GM23338 (cell line): Measurements from ENCODE around the gene BPIFB1. TPM values are rescaled to one million over a fixed set of nuclear protein-coding genes. Genes with fewer than 3 reads are reported as not detected.

Experiments used
- ATAC-seq: fragments of 200-7000 bp; cut with Tn5 transposase; 3 replicates; pipeline ENCODE4 v1.9.1; 2020
- DNase-seq: peaks from one replicate; pipeline ENCODE4 v3.0.0-alpha.2; 2015; ENCODE audit warnings: low spot score
- H2AFZ ChIP-seq: fragments of 200-600 bp; sonication (generic); 2 replicates; pipeline ENCODE4 v1.8.0; 2016; ENCODE audit warnings: antibody characterized with exemption, mild to moderate bottlenecking, moderate library complexity
- H3F3A ChIP-seq: fragments of 200-600 bp; sonication (generic); replicated peaks from 2 replicates; pipeline ENCODE4 v1.8.0; 2017; ENCODE audit warnings: antibody characterized with exemption, mixed run types, low read depth
- H3K27ac ChIP-seq: fragments of 200-600 bp; sonication (generic); 2 replicates; pipeline ENCODE4 v1.6.1; 2016; ENCODE audit warnings: low read depth
- H3K27me3 ChIP-seq: fragments of 200-600 bp; sonication (generic); 2 replicates; pipeline ENCODE4 v1.8.0; 2016; ENCODE audit warnings: mild to moderate bottlenecking, mixed run types, moderate library complexity; ENCODE audit not compliant: insufficient read depth
- H3K36me3 ChIP-seq: fragments of 200-600 bp; sonication (generic); 2 replicates; pipeline ENCODE4 v1.8.0; 2016; ENCODE audit warnings: mild to moderate bottlenecking; ENCODE audit not compliant: insufficient read depth
- H3K4me1 ChIP-seq: fragments of 200-600 bp; sonication (generic); 2 replicates; pipeline ENCODE4 v1.8.0; 2016; ENCODE audit warnings: mild to moderate bottlenecking, moderate library complexity; ENCODE audit not compliant: insufficient read depth
- H3K4me2 ChIP-seq: fragments of 200-600 bp; sonication (generic); 2 replicates; pipeline ENCODE4 v1.7.1; 2017; ENCODE audit warnings: mixed run types
- H3K4me3 ChIP-seq: fragments of 200-600 bp; sonication (generic); 2 replicates; pipeline ENCODE4 v1.6.1; 2016; ENCODE audit warnings: mixed run types
- H3K79me2 ChIP-seq: fragments of 200-600 bp; sonication (generic); replicated peaks from 2 replicates; pipeline ENCODE4 v1.8.0; 2017; ENCODE audit warnings: mild to moderate bottlenecking; ENCODE audit not compliant: insufficient read depth
- H3K9me2 ChIP-seq: fragments of 200-600 bp; sonication (generic); 2 replicates; pipeline ENCODE4 v1.8.0; 2017; ENCODE audit not compliant: insufficient read depth
- H4K20me1 ChIP-seq: fragments of 200-600 bp; sonication (generic); replicated peaks from 2 replicates; pipeline ENCODE4 v1.8.0; 2017; ENCODE audit warnings: mild to moderate bottlenecking; ENCODE audit not compliant: insufficient read depth
- H3K27ac Mint-ChIP-seq: 2 replicates; pipeline ENCODE4 v1.8.0; 2020; ENCODE audit warnings: inconsistent platforms, mild to moderate bottlenecking, moderate library complexity, mixed read lengths
- H3K27me3 Mint-ChIP-seq: 3 replicates; pipeline ENCODE4 v1.8.0; 2022; ENCODE audit warnings: low read depth, mild to moderate bottlenecking, moderate library complexity, mixed read lengths, inconsistent platforms; ENCODE audit not compliant: insufficient read depth, poor library complexity
- H3K36me3 Mint-ChIP-seq: 3 replicates; pipeline ENCODE4 v1.8.0; 2021; ENCODE audit warnings: low read depth, mild to moderate bottlenecking, inconsistent platforms, moderate library complexity, mixed read lengths
- H3K4me1 Mint-ChIP-seq: 3 replicates; pipeline ENCODE4 v1.8.0; 2020; ENCODE audit warnings: mild to moderate bottlenecking, inconsistent platforms, mixed read lengths
- H3K4me3 Mint-ChIP-seq: 3 replicates; pipeline ENCODE4 v1.8.0; 2021; ENCODE audit warnings: moderate library complexity, mild to moderate bottlenecking, inconsistent platforms, mixed read lengths
- H3K9me3 Mint-ChIP-seq: 3 replicates; pipeline ENCODE4 v1.8.0; 2020; ENCODE audit warnings: moderate library complexity, mild to moderate bottlenecking, inconsistent platforms, mixed read lengths
- CREB1 ChIP-seq: fragments of 250-450 bp; sonication (Bioruptor Pico); IDR thresholded peaks from 2 replicates; pipeline ENCODE4 v1.5.0; 2020; ENCODE audit warnings: low read depth, mild to moderate bottlenecking, moderate library complexity
- EZH2 ChIP-seq: fragments of 200-600 bp; sonication (generic); IDR thresholded peaks from one replicate; pipeline ENCODE4 v1.8.0; 2017; ENCODE audit warnings: antibody characterized with exemption, mild to moderate bottlenecking, low read depth; ENCODE audit not compliant: unreplicated experiment
- EZH2phosphoT487 ChIP-seq: fragments of 200-600 bp; sonication (generic); IDR thresholded peaks from one replicate; pipeline ENCODE4 v1.8.1; 2018; ENCODE audit warnings: antibody characterized with exemption; ENCODE audit not compliant: unreplicated experiment
- JUNB ChIP-seq: IDR thresholded peaks from one replicate; pipeline ENCODE4 v1.6.1; 2016; ENCODE audit warnings: antibody characterized with exemption; ENCODE audit not compliant: unreplicated experiment
- NANOG ChIP-seq: IDR thresholded peaks from 2 replicates; pipeline ENCODE4 v1.6.1; 2016; ENCODE audit warnings: antibody characterized with exemption, borderline replicate concordance
- POLR2AphosphoS5 ChIP-seq: IDR thresholded peaks from 2 replicates; pipeline ENCODE4 v1.6.1; 2016; ENCODE audit warnings: antibody characterized with exemption, low read depth
- REST ChIP-seq: IDR thresholded peaks from one replicate; pipeline ENCODE4 v1.6.1; 2018; ENCODE audit warnings: antibody characterized with exemption; ENCODE audit not compliant: unreplicated experiment
- STAT1 ChIP-seq: IDR thresholded peaks from one replicate; pipeline ENCODE4 v1.6.1; 2016; ENCODE audit warnings: antibody characterized with exemption; ENCODE audit not compliant: unreplicated experiment
- ZNF114 ChIP-seq: fragments of 250-450 bp; sonication (Bioruptor Pico); IDR thresholded peaks from 2 replicates; pipeline ENCODE4 v1.5.0; 2020; ENCODE audit warnings: mild to moderate bottlenecking, moderate library complexity
- ZNF331 ChIP-seq: fragments of 250-450 bp; sonication (Bioruptor Pico); IDR thresholded peaks from 2 replicates; pipeline ENCODE4 v1.5.0; 2020; ENCODE audit warnings: low read depth, mild to moderate bottlenecking, moderate library complexity
- polyA plus RNA-seq: library from polyadenylated mRNA; unstranded; fragments of >200 nt; fragmentation: Nextera tagmentation; extraction: Ambion mirVana; gene quantifications from 2 replicates; pipeline ENCODE4 v1.2.1, GENCODE V29; 2016
- total RNA-seq: library from RNA; depleted of rRNA; stranded (reverse); fragments of >200 nt; shearing (Covaris generic); gene quantifications from 2 replicates; pipeline ENCODE4 v1.2.3, GENCODE V29; 2014
- TF ChIP-seq, protein P1 (sequence below), 2 experiments: fragments of 200-600 bp in 1 of 2; sonication (generic) in 1 of 2; conservative IDR thresholded peaks; 2 replicates each; pipeline versions ENCODE4 v1.5.1 to v1.6.1; 2016 to 2017; ENCODE audit warnings: antibody characterized with exemption in 2 of 2, low read depth in 2 of 2, mild to moderate bottlenecking in 2 of 2, moderate library complexity in 1 of 2
- TF ChIP-seq, protein P2 (sequence below): fragments of 250-450 bp; sonication (Bioruptor Pico); IDR thresholded peaks from 2 replicates; pipeline ENCODE4 v1.5.0; 2020; ENCODE audit warnings: mild to moderate bottlenecking, moderate library complexity
- TF ChIP-seq, protein P3 (sequence below): IDR thresholded peaks from 2 replicates; pipeline ENCODE4 v1.6.1; 2016; ENCODE audit warnings: antibody characterized with exemption

BPIFB1 gene
- total and polyA plus RNA-seq, 2 experiments from 2014 or later, result not detected

DNA sequence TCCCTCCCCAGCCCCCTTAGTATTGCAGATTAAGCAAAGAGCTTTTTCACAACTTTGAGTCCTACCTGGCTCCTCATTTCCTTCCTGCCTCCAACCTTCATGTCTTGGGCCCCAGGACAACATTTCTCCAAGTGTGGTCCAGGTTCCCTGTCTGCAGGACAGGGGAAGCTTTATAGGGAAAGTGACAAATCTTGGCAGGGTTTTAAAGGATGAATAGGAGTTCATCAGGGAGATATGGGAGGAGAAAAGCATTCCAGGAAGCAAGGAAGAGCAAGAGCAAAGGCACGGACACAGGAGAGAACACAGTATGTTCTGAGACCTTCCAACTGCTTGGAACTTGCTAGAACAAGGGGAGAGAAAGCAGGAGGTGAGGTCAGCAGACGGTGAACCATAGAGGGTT lies 1.9 kb downstream of the BPIFB1 start:
- H3K27ac ChIP-seq, result no peak overlapping the region

More for the DNA sequence above, 1.9 kb downstream of the BPIFB1 start:
- Mint-ChIP-seq H3K4me3 (no peak overlapping the region), H3K36me3 (no peaks in the 10 kb centered on the region), H3K9me3 (no peaks in the 10 kb centered on the region; the same call in 2 of the 3 replicates), H3K27me3 (peaks cover 8% of the 10 kb centered on the region), H3K4me1 (peaks cover 6% of the 10 kb centered on the region), H3K27ac (no peak overlapping the region)
- H3K4me1 ChIP-seq, result no peaks in the 10 kb centered on the region
- no peaks in the 10 kb centered on the region for H4K20me1 ChIP-seq
- TF ChIP-seq, protein P1, sequence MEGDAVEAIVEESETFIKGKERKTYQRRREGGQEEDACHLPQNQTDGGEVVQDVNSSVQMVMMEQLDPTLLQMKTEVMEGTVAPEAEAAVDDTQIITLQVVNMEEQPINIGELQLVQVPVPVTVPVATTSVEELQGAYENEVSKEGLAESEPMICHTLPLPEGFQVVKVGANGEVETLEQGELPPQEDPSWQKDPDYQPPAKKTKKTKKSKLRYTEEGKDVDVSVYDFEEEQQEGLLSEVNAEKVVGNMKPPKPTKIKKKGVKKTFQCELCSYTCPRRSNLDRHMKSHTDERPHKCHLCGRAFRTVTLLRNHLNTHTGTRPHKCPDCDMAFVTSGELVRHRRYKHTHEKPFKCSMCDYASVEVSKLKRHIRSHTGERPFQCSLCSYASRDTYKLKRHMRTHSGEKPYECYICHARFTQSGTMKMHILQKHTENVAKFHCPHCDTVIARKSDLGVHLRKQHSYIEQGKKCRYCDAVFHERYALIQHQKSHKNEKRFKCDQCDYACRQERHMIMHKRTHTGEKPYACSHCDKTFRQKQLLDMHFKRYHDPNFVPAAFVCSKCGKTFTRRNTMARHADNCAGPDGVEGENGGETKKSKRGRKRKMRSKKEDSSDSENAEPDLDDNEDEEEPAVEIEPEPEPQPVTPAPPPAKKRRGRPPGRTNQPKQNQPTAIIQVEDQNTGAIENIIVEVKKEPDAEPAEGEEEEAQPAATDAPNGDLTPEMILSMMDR (conservative IDR thresholded peaks at IDR 0.05; ENCODE audit: low read depth in 2 of 2), result no peak
- TF ChIP-seq POLR2AphosphoS5 (no peak), REST (no peak), NANOG (no peak), ZNF114 (no peak), CREB1 (CRISPR knock-in tag) (no peak), STAT1 (no peak), ZNF331 (CRISPR knock-in tag) (no peak), EZH2 (no peak), JUNB (no peak), EZH2phosphoT487 (no peak)
- TF ChIP-seq, protein P2, sequence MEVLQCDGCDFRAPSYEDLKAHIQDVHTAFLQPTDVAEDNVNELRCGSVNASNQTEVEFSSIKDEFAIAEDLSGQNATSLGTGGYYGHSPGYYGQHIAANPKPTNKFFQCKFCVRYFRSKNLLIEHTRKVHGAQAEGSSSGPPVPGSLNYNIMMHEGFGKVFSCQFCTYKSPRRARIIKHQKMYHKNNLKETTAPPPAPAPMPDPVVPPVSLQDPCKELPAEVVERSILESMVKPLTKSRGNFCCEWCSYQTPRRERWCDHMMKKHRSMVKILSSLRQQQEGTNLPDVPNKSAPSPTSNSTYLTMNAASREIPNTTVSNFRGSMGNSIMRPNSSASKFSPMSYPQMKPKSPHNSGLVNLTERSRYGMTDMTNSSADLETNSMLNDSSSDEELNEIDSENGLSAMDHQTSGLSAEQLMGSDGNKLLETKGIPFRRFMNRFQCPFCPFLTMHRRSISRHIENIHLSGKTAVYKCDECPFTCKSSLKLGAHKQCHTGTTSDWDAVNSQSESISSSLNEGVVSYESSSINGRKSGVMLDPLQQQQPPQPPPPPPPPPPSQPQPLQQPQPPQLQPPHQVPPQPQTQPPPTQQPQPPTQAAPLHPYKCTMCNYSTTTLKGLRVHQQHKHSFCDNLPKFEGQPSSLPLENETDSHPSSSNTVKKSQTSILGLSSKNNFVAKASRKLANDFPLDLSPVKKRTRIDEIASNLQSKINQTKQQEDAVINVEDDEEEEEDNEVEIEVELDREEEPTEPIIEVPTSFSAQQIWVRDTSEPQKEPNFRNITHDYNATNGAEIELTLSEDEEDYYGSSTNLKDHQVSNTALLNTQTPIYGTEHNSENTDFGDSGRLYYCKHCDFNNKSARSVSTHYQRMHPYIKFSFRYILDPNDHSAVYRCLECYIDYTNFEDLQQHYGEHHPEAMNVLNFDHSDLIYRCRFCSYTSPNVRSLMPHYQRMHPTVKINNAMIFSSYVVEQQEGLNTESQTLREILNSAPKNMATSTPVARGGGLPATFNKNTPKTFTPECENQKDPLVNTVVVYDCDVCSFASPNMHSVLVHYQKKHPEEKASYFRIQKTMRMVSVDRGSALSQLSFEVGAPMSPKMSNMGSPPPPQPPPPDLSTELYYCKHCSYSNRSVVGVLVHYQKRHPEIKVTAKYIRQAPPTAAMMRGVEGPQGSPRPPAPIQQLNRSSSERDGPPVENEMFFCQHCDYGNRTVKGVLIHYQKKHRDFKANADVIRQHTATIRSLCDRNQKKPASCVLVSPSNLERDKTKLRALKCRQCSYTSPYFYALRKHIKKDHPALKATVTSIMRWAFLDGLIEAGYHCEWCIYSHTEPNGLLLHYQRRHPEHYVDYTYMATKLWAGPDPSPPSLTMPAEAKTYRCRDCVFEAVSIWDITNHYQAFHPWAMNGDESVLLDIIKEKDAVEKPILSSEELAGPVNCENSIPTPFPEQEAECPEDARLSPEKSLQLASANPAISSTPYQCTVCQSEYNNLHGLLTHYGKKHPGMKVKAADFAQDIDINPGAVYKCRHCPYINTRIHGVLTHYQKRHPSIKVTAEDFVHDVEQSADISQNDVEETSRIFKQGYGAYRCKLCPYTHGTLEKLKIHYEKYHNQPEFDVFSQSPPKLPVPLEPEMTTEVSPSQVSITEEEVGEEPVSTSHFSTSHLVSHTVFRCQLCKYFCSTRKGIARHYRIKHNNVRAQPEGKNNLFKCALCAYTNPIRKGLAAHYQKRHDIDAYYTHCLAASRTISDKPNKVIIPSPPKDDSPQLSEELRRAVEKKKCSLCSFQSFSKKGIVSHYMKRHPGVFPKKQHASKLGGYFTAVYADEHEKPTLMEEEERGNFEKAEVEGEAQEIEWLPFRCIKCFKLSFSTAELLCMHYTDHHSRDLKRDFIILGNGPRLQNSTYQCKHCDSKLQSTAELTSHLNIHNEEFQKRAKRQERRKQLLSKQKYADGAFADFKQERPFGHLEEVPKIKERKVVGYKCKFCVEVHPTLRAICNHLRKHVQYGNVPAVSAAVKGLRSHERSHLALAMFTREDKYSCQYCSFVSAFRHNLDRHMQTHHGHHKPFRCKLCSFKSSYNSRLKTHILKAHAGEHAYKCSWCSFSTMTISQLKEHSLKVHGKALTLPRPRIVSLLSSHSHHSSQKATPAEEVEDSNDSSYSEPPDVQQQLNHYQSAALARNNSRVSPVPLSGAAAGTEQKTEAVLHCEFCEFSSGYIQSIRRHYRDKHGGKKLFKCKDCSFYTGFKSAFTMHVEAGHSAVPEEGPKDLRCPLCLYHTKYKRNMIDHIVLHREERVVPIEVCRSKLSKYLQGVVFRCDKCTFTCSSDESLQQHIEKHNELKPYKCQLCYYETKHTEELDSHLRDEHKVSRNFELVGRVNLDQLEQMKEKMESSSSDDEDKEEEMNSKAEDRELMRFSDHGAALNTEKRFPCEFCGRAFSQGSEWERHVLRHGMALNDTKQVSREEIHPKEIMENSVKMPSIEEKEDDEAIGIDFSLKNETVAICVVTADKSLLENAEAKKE (CRISPR knock-in tag), result no peak
- TF ChIP-seq, protein P3, sequence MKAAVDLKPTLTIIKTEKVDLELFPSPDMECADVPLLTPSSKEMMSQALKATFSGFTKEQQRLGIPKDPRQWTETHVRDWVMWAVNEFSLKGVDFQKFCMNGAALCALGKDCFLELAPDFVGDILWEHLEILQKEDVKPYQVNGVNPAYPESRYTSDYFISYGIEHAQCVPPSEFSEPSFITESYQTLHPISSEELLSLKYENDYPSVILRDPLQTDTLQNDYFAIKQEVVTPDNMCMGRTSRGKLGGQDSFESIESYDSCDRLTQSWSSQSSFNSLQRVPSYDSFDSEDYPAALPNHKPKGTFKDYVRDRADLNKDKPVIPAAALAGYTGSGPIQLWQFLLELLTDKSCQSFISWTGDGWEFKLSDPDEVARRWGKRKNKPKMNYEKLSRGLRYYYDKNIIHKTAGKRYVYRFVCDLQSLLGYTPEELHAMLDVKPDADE, result no peak
- H3K4me2 ChIP-seq, result no peak overlapping the region
- ATAC-seq (no peak), DNase-seq (no peak)
- no peaks in the 10 kb centered on the region for H3F3A ChIP-seq
- H3K27me3 ChIP-seq, result no peaks in the 10 kb centered on the region
- H3K79me2 ChIP-seq, result no peaks in the 10 kb centered on the region
- H2AFZ ChIP-seq, result peak overlapping the region; percentile 83; the same call in 1 of the 2 replicates
- H3K4me3 ChIP-seq, result no peak overlapping the region
- H3K36me3 ChIP-seq, result no peaks in the 10 kb centered on the region
- no peaks in the 10 kb centered on the region for H3K9me2 ChIP-seq
